CD4-positive, alpha-beta T cell (primary cell): ENCODE results near the gene DMRTC2. TPM values are rescaled to one million over a fixed set of nuclear protein-coding genes. Genes with fewer than 3 reads are reported as not detected.
"Not testable (repeated sequence)": the region's sequence is repeated elsewhere in the genome, so short reads cannot be mapped to it uniquely, and the experiment has no call there.

ENCODE experiments used
- ATAC-seq: fragments of 200-7000 bp; cut with Tn5 transposase; one replicate; pipeline ENCODE4 v1.10.0; 2022; ENCODE audit warnings: mild to moderate bottlenecking; ENCODE audit not compliant: poor library complexity
- CTCF ChIA-PET: fragments of 350-600 bp; sonication (Branson Sonifier 250); formaldehyde crosslinking; loops from one replicate; lab custom pipeline; 2021; ENCODE audit warnings: antibody characterized with exemption, inconsistent platforms; lab: Charles Lee
- POLR2A ChIA-PET: fragments of 350-600 bp; sonication (Branson Sonifier 250); formaldehyde crosslinking; loops from one replicate; lab custom pipeline; 2021; ENCODE audit warnings: antibody characterized with exemption, inconsistent platforms; lab: Charles Lee
- DNase-seq, 14 experiments: peaks; one replicate each; pipeline ENCODE4 v3.0.0-alpha.2; 2013 to 2020; ENCODE audit warnings: mixed read lengths in 2 of 14
- H3K27ac ChIP-seq, 2 donors: one replicate each; pipeline versions ENCODE4 v1.5.1 to v1.7.0; 2013; ENCODE audit warnings: low read length in 2 of 2, low read depth in 1 of 2, mild to moderate bottlenecking in 1 of 2
- H3K27me3 ChIP-seq, 2 experiments: 1 replicate in 1 of 2; 2 replicates in 1 of 2; pipeline versions ENCODE4 v1.6.1 to v1.7.0; 2013; ENCODE audit warnings: low read length in 2 of 2, control low read depth in 1 of 2, mild to moderate bottlenecking in 1 of 2, moderate library complexity in 1 of 2; ENCODE audit not compliant: insufficient read depth in 2 of 2, control insufficient read depth in 1 of 2
- H3K36me3 ChIP-seq: one replicate; pipeline ENCODE4 v1.6.1; 2013; ENCODE audit warnings: low read length, control low read depth; ENCODE audit not compliant: insufficient read depth
- H3K4me1 ChIP-seq: one replicate; pipeline ENCODE4 v1.6.1; 2013; ENCODE audit warnings: low read length, control low read depth; ENCODE audit not compliant: insufficient read depth
- H3K4me3 ChIP-seq: one replicate; pipeline ENCODE4 v1.5.1; 2013; ENCODE audit warnings: mild to moderate bottlenecking, low read length, moderate library complexity
- H3K9me3 ChIP-seq, 2 experiments: 1 replicate in 1 of 2; 2 replicates in 1 of 2; pipeline versions ENCODE4 v1.6.1 to v1.7.0; 2013; ENCODE audit warnings: low read length in 2 of 2, mild to moderate bottlenecking in 2 of 2, control low read depth in 1 of 2, moderate library complexity in 1 of 2; ENCODE audit not compliant: control insufficient read depth in 1 of 2, insufficient read depth in 1 of 2
- H3K27ac Mint-ChIP-seq: one replicate; pipeline ENCODE4 v1.8.0; 2020; ENCODE audit warnings: mixed read lengths
- H3K27me3 Mint-ChIP-seq: one replicate; pipeline ENCODE4 v1.8.0; 2021; ENCODE audit warnings: mixed read lengths
- H3K36me3 Mint-ChIP-seq: one replicate; pipeline ENCODE4 v1.8.0; 2021; ENCODE audit warnings: low read depth, mixed read lengths
- H3K4me1 Mint-ChIP-seq: one replicate; pipeline ENCODE4 v1.8.0; 2021; ENCODE audit warnings: low read depth, mixed read lengths
- H3K4me3 Mint-ChIP-seq: one replicate; pipeline ENCODE4 v1.8.0; 2020; ENCODE audit warnings: mild to moderate bottlenecking, mixed read lengths
- H3K9me3 Mint-ChIP-seq: one replicate; pipeline ENCODE4 v1.8.0; 2020; ENCODE audit warnings: mixed read lengths
- intact Hi-C, 2 experiments: fragments of 100-400 bp; cut with DNase I in 1 of 2; cut with micrococcal nuclease in 1 of 2; formaldehyde crosslinking; loops; one replicate each; pipeline versions ENCODE4 v1.15.1 to v1.9.0; 2023 to 2025; cut with DNase I, micrococcal nuclease
- total RNA-seq, 174 experiments: library from RNA in 2 of 174; stranded (reverse) in 2 of 174; gene quantifications; one replicate each; pipeline ENCODE4 v1.2.3 and lab custom pipeline; 2021 to 2026
- TF ChIP-seq, protein P1 (sequence below): fragments of 200-600 bp; IDR thresholded peaks from one replicate; pipeline ENCODE4 v1.8.0; 2022; ENCODE audit warnings: antibody characterized with exemption, mild to moderate bottlenecking

DMRTC2 gene
- total RNA-seq, 2 experiments from 2014 or later = not detected

DNA sequence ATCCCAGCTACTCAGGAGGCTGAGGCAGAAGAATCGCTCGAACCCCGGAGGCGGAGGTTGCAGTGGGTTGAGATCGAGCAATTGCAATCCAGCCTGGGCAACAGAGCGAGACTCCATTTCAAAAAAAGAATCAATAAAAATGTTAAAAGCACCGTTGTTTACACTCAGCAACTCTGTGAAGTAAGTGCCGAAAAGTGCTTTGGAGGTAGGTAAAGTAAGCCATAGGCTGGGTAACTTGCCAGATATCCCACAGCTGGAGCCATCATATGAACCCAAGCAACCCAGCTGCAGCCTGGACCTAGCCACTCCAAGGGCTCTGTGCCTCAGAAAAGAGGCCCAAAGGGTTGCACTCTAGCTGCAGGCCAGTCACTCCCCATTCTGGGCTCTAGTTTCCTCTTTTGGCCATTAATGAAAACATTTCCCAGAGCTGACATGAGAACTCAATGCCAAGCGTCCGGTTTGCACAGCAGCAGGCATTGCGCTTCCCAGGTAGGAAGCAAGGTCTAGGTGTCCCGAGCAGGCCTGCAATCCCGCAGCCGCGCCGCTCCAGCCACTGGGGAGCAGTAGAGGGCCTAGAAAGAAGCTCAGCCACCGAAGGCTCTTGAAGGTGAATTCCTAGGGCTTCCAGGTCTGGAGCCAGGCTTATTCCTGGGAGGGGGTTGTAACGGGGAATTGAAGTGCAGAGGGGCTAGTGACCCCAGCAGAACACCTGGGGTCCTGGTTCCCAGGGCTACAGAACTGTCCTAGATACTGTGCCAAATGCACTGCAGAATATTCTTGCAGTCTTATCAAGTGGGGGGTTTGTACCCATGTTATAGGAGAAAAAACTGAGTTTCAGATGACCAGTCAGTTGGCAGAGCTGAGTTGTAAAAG lies 28.2 kb downstream of the DMRTC2 start:
- ATAC-seq (no peak), DNase-seq (peak; percentile 55 to 82 (median 66))
- intact Hi-C loops = loop anchor here (1.0 to 5.0 kb wide), 4 partner anchors 13 to 78 kb away; partner anchors contain the start of gene RPS19 (in 1 of the 2)
- no peaks in the 10 kb centered on the region for H3K9me3 Mint-ChIP-seq
- Histone ChIP-seq H3K36me3 (peaks cover 27% of the 10 kb centered on the region), H3K27me3 (no peaks in the 10 kb centered on the region), H3K27ac (peak overlapping the region; percentile 66 to 67), H3K9me3 (no peaks in the 10 kb centered on the region), H3K4me3 (no peak overlapping the region), H3K4me1 (peaks cover 100% of the 10 kb centered on the region)
- TF ChIP-seq, protein P1, sequence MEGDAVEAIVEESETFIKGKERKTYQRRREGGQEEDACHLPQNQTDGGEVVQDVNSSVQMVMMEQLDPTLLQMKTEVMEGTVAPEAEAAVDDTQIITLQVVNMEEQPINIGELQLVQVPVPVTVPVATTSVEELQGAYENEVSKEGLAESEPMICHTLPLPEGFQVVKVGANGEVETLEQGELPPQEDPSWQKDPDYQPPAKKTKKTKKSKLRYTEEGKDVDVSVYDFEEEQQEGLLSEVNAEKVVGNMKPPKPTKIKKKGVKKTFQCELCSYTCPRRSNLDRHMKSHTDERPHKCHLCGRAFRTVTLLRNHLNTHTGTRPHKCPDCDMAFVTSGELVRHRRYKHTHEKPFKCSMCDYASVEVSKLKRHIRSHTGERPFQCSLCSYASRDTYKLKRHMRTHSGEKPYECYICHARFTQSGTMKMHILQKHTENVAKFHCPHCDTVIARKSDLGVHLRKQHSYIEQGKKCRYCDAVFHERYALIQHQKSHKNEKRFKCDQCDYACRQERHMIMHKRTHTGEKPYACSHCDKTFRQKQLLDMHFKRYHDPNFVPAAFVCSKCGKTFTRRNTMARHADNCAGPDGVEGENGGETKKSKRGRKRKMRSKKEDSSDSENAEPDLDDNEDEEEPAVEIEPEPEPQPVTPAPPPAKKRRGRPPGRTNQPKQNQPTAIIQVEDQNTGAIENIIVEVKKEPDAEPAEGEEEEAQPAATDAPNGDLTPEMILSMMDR = peak; percentile 86
- H3K4me3 Mint-ChIP-seq = peak overlapping the region; percentile 71
- H3K4me1 Mint-ChIP-seq = peaks cover 80% of the 10 kb centered on the region
- H3K27me3 Mint-ChIP-seq = no peaks in the 10 kb centered on the region
- H3K36me3 Mint-ChIP-seq = peaks cover 38% of the 10 kb centered on the region
- POLR2A ChIA-PET = interaction anchor here (0.6 to 11.4 kb wide), 14 partner anchors 10 to 85 kb away, joined by 3 to 465 read pairs (median 6); partner anchors contain the start of genes ARHGEF1, ERFL and RPS19
- peak overlapping the region; percentile 98 for H3K27ac Mint-ChIP-seq
- CTCF ChIA-PET = interaction anchor here (0.6 to 7.3 kb wide), 23 partner anchors 9 to 162 kb away, joined by 3 to 119 read pairs (median 5); partner anchors contain the start of genes ERFL, RABAC1 and RPS19

DNA sequence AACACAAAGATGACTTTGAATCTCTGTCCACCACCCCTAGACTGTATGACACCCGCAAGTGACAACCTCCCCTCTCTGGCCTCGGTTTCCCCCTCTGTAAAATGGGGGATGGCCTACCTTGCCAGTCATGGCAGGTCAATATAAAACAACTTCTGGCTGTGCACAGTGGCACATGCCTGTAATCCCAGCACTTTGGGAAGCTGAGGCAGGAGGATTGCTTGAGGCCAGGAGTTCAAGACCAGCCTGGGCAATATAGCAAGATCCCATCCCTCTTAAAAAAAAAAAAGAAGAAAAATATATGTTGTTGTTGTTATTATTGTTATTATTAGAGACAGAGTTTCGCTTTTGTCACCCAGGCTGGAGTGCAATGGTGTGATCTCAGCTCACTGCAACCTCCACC lies 31.1 kb downstream of the DMRTC2 start:
- ChIA-PET CTCF (interaction anchor here (2.3 to 7.3 kb wide), 2 partner anchors 13 to 17 kb away, joined by 12 to 119 read pairs; partner anchors contain the start of gene RPS19), POLR2A (interaction anchor here (1.0 to 11.4 kb wide), 14 partner anchors 10 to 83 kb away, joined by 3 to 465 read pairs (median 6); partner anchors contain the start of genes ARHGEF1, ERFL, RABAC1 and RPS19)
- peaks cover 11% of the 10 kb centered on the region for H3K36me3 Mint-ChIP-seq
- peaks cover 90% of the 10 kb centered on the region for H3K4me1 Mint-ChIP-seq
- H3K9me3 ChIP-seq, ATAC-seq, DNase-seq, H3K27me3 Mint-ChIP-seq, H3K27me3 ChIP-seq, H3K9me3 Mint-ChIP-seq, H3K36me3 ChIP-seq: not testable (repeated sequence)
- intact Hi-C loops = loop anchor here (1.0 kb wide), 4 partner anchors 7 to 69 kb away; partner anchors contain the start of gene ARHGEF1 (in 1 of the 2)
- peak overlapping the region; percentile 98 for H3K27ac Mint-ChIP-seq
- H3K4me3 ChIP-seq = peak overlapping the region; percentile 25
- H3K27ac ChIP-seq = peak overlapping the region; percentile 84 to 91
- H3K4me3 Mint-ChIP-seq = peak overlapping the region; percentile 80
- H3K4me1 ChIP-seq = peaks cover 100% of the 10 kb centered on the region

DNA sequence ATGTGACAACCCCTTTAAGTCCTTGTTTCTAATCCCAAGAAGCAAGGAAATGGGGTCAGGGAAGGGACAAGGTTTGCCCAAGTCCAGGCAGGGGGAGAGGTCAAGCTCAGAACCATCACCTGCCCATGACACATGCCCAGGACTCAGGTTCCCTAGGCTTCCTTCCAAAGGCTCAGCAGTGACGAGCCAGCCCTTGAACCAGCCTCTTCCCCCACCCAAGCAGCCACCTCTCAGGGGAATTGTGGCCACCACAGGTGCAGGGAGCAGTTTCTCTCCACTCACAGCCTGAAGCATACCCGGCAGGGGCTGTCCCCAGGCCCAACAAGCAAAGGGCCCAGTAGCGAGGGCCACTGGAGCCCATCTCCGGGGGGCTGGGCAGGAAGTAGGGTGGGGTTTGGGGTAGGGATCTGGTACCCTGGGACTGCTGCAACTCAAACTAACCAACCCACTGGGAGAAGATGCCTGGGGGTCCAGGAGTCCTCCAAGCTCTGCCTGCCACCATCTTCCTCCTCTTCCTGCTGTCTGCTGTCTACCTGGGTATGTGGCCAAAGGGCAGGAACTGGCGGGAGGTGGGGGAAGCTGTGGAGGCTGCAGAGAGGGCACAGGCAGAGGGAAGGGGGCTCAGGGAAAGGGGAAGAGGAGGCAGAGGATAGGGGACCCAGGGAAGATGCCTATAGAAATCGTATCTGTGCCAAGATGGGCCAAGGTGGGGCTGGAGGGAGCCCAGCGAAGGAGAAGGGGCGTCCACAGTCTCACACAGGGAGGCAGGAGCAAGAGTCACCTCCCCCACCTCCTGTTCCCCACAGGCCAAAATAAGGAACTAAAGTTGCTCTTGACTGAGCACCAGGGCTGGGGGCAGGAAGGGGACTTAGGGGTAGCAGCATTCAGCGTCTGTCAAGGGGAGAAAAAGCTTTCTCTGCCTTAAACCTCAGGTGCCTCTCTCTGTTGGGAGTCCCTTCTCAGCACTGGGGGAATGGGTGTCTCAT lies 32.3 kb downstream of the DMRTC2 start, which contains the start of gene CD79A:
CD79A (plus strand) TSS at position 433 of the 986 bp plus-strand sequence; CDS start at position 459, 26 bp downstream.
- Histone ChIP-seq H3K27me3 (no peaks in the 10 kb centered on the region), H3K9me3 (no peaks in the 10 kb centered on the region), H3K4me3 (peak within 1 kb of the TSS; percentile 21), H3K36me3 (no peaks in the 10 kb centered on the region), H3K4me1 (peaks cover 100% of the 10 kb centered on the region), H3K27ac (peak within 1 kb of the TSS; percentile 84 to 91)
- peak within 1 kb of the TSS; percentile 78 for H3K4me3 Mint-ChIP-seq
- ATAC-seq = no peak
- peaks cover 85% of the 10 kb centered on the region for H3K4me1 Mint-ChIP-seq
- DNase-seq = peak in 3 of 14 experiments; percentile 44 to 50 (median 46)
- intact Hi-C loops = no loop called here
- H3K27me3 Mint-ChIP-seq = no peaks in the 10 kb centered on the region
- TF ChIP-seq, protein P1 = no peak
- ChIA-PET CTCF (interaction anchor here (7.3 kb wide), 1 partner anchor 11 kb away, joined by 119 read pairs; no protein-coding TSS in a partner anchor), POLR2A (interaction anchor here (0.8 to 11.4 kb wide), 6 partner anchors 10 to 51 kb away, joined by 3 to 465 read pairs (median 22); partner anchors contain the start of genes ARHGEF1, ERFL and RPS19)
- peak within 1 kb of the TSS; percentile 98 for H3K27ac Mint-ChIP-seq
- peaks cover 2% of the 10 kb centered on the region for H3K36me3 Mint-ChIP-seq
- no peaks in the 10 kb centered on the region for H3K9me3 Mint-ChIP-seq
